SK-N-SH (cell line): ENCODE results near the gene SAMM50. TPM values are rescaled to one million over a fixed set of nuclear protein-coding genes. Genes with fewer than 3 reads are reported as not detected.

Experiments
- CTCF ChIA-PET: fragments of 300-600, 350-600 bp; formaldehyde crosslinking; extraction: SDS; loops from one replicate; lab custom pipeline; 2021; lab: Yijun Ruan, JAX
- POLR2A ChIA-PET: fragments of 350-600 bp; sonication (Branson Sonifier 250); formaldehyde crosslinking; extraction: SDS; loops from one replicate; lab custom pipeline; 2020; ENCODE audit warnings: antibody characterized with exemption, inconsistent platforms; lab: Yijun Ruan, JAX
- DNase-seq: peaks from one replicate; pipeline ENCODE4 v3.0.0; 2012
- H2AFZ ChIP-seq: fragments of 200-600 bp; sonication (generic); 2 replicates; pipeline ENCODE4 v1.8.1; 2016; ENCODE audit warnings: antibody characterized with exemption, mild to moderate bottlenecking, low read depth
- H3F3A ChIP-seq: fragments of 200-600 bp; sonication (generic); replicated peaks from 2 replicates; pipeline ENCODE3; 2016; ENCODE audit warnings: antibody characterized with exemption, mild to moderate bottlenecking; ENCODE audit not compliant: insufficient read depth
- H3K27ac ChIP-seq, 2 experiments: fragments of 200-500 bp in 1 of 2; fragments of 200-600 bp in 1 of 2; sonication (Bioruptor generic) in 1 of 2; sonication (generic), shearing (Covaris generic) in 1 of 2; 2 replicates each; pipeline versions ENCODE4 v1.5.1 to v1.6.1; 2014 to 2016; ENCODE audit warnings: low read depth in 2 of 2, inconsistent platforms in 1 of 2, low read length in 1 of 2, mild to moderate bottlenecking in 1 of 2, mixed read lengths in 1 of 2
- H3K27me3 ChIP-seq: fragments of 200-600 bp; sonication (generic), shearing (Covaris generic); 2 replicates; pipeline ENCODE4 v1.6.1; 2016; ENCODE audit warnings: mixed run types; ENCODE audit not compliant: insufficient read depth
- H3K36me3 ChIP-seq, 2 experiments: fragments of 200-500 bp in 1 of 2; fragments of 200-600 bp in 1 of 2; sonication (Bioruptor generic) in 1 of 2; sonication (generic) in 1 of 2; replicated peaks in 1 of 2; 2 replicates each; pipeline versions ENCODE3 to v1.5.1; 2014 to 2016; ENCODE audit warnings: low read length in 1 of 2, mild to moderate bottlenecking in 1 of 2; ENCODE audit not compliant: insufficient read depth in 2 of 2, control insufficient read depth in 1 of 2
- H3K4me1 ChIP-seq, 2 experiments: fragments of 200-500 bp in 1 of 2; fragments of 200-600 bp in 1 of 2; sonication (Bioruptor generic) in 1 of 2; sonication (generic), shearing (Covaris generic) in 1 of 2; 2 replicates each; pipeline versions ENCODE4 v1.5.1 to v1.6.1; 2014 to 2016; ENCODE audit warnings: low read depth in 1 of 2, low read length in 1 of 2, mixed run types in 1 of 2; ENCODE audit not compliant: insufficient read depth in 2 of 2, control insufficient read depth in 1 of 2
- H3K4me2 ChIP-seq: fragments of 200-600 bp; sonication (generic), shearing (Covaris generic); 2 replicates; pipeline ENCODE4 v1.6.1; 2017; ENCODE audit warnings: mixed run types
- H3K4me3 ChIP-seq, 2 experiments: fragments of 200-500 bp in 1 of 2; fragments of 200-600 bp in 1 of 2; sonication (Bioruptor generic) in 1 of 2; sonication (generic), shearing (Covaris generic) in 1 of 2; 2 replicates each; pipeline versions ENCODE4 v1.5.1 to v1.8.1; 2014 to 2016; ENCODE audit warnings: low read depth in 2 of 2, inconsistent platforms in 1 of 2, low read length in 1 of 2, mild to moderate bottlenecking in 1 of 2, mixed read lengths in 1 of 2, moderate library complexity in 1 of 2
- H3K79me2 ChIP-seq: fragments of 200-600 bp; sonication (generic); 2 replicates; pipeline ENCODE4 v1.8.1; 2017; ENCODE audit warnings: mild to moderate bottlenecking; ENCODE audit not compliant: insufficient read depth
- H3K9ac ChIP-seq: fragments of 200-600 bp; sonication (generic); 2 replicates; pipeline ENCODE4 v1.6.1; 2017; ENCODE audit warnings: mixed run types
- H3K9me2 ChIP-seq: fragments of 200-600 bp; sonication (generic); 2 replicates; pipeline ENCODE4 v1.6.1; 2017; ENCODE audit warnings: mixed run types
- H3K9me3 ChIP-seq: fragments of 200-600 bp; sonication (generic); 2 replicates; pipeline ENCODE4 v1.6.1; 2017; ENCODE audit warnings: mixed run types, mild to moderate bottlenecking, moderate library complexity
- H4K20me1 ChIP-seq: fragments of 200-600 bp; sonication (generic); 2 replicates; pipeline ENCODE4 v1.6.1; 2017; ENCODE audit warnings: mild to moderate bottlenecking, mixed run types; ENCODE audit not compliant: insufficient read depth
- ELF1 ChIP-seq: IDR thresholded peaks from 2 replicates; pipeline ENCODE4 v1.4.0; 2012
- EP300 ChIP-seq, 2 experiments: IDR thresholded peaks; 2 replicates each; pipeline versions ENCODE4 v1.4.0 to v1.6.1; 2012; ENCODE audit warnings: borderline replicate concordance in 1 of 2, low read depth in 1 of 2, low read length in 1 of 2
- FOXJ3 ChIP-seq: sonication (generic); formaldehyde crosslinking; IDR thresholded peaks from 2 replicates; pipeline ENCODE4 v1.5.1; 2020; ENCODE audit warnings: mild to moderate bottlenecking, missing genetic modification reagents
- RFX5 ChIP-seq: IDR thresholded peaks from 2 replicates; pipeline ENCODE4 v1.6.1; 2012; ENCODE audit warnings: mild to moderate bottlenecking, improper control_type of control experiment, low read length
- RXRA ChIP-seq: IDR thresholded peaks from 2 replicates; pipeline ENCODE4 v1.4.0; 2012; ENCODE audit warnings: low read depth, mild to moderate bottlenecking, borderline replicate concordance
- YY1 ChIP-seq: IDR thresholded peaks from 2 replicates; pipeline ENCODE4 v1.4.0; 2012; ENCODE audit warnings: low read depth, mild to moderate bottlenecking
- WGBS: methylation state at CpG from one replicate; pipeline ENCODE4 v1.1.6; 2017; ENCODE audit warnings: low lambda C conversion rate; 5-methylcytosine and 5-hydroxymethylcytosine counted together
- polyA plus RNA-seq, 3 experiments: library from polyadenylated mRNA; depleted of rRNA; stranded (reverse); fragments of >200 nt; gene quantifications; 2 replicates each; pipeline ENCODE4 v1.2.3, GENCODE V29; 2012
- TF ChIP-seq, protein P1 (sequence below): IDR thresholded peaks from 2 replicates; pipeline ENCODE4 v1.4.0; 2012; ENCODE audit warnings: low read depth, borderline replicate concordance
- TF ChIP-seq, protein P2 (sequence below): IDR thresholded peaks from 2 replicates; pipeline ENCODE4 v1.4.0; 2012; ENCODE audit warnings: low read depth
- TF ChIP-seq, protein P3 (sequence below): fragments of 150-350 bp; IDR thresholded peaks from 2 replicates; pipeline ENCODE4 v1.6.1; 2017; ENCODE audit warnings: antibody characterized with exemption, low read length, low read depth, borderline replicate concordance

SAMM50 gene
- polyA plus RNA-seq, 1 of the 3 experiments (the other 2 are of a cell fraction), result 49.6 TPM

DNA sequence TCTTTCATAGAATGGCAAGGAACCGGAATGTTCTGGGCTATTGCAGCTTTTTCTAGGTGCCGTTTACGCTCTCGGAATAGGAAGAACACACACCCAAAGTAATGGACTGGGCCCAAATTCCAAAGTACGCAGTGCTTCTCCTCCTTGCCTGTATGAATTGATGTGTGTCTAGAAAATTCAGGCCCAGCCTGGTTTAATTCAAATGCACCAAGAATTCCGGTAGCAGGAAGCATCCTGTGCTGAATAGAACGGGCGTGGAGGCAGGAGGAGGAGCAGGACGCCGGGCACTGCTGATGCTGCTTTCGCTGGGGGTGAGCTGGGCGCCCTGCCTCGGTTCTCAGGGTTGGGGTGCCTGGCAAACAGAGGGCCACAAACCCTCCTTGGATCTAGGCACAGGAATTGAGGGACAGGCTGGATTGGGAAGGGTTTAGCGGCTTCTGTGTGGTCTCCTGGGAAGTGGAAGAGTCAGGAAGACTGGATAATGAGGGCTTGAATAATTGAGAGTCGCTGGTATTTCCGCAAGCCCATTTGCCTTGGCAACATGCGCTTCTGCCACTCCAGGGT lies 70.9 kb downstream of the SAMM50 start:
- TF ChIP-seq FOXJ3 (CRISPR knock-in tag) (no peak), RXRA (no peak), ELF1 (no peak)
- Histone ChIP-seq H3K9me2 (no peaks in the 10 kb centered on the region), H3K9ac (no peak overlapping the region), H3K79me2 (peaks cover 38% of the 10 kb centered on the region; the same call in 1 of the 2 replicates), H3K4me2 (no peak overlapping the region), H4K20me1 (no peaks in the 10 kb centered on the region), H3K9me3 (no peaks in the 10 kb centered on the region), H3F3A (peaks cover 14% of the 10 kb centered on the region), H2AFZ (no peak overlapping the region), H3K27me3 (no peaks in the 10 kb centered on the region), H3K4me3 (no peak overlapping the region), H3K36me3 (no peaks in the 10 kb centered on the region), H3K27ac (no peak overlapping the region), H3K4me1 (peaks cover 2 to 11% of the 10 kb centered on the region in 2 experiments; a peak in 2 of 4 replicates)
- WGBS, result 92% methylated on average over 17 of the region's 17 CpGs
- CTCF ChIA-PET, result interaction anchor here (1.4 kb wide), 1 partner anchor 33 kb away, joined by 4 read pairs; no protein-coding TSS in a partner anchor
- DNase-seq, result no peak
- POLR2A ChIA-PET, result no interaction called here

DNA sequence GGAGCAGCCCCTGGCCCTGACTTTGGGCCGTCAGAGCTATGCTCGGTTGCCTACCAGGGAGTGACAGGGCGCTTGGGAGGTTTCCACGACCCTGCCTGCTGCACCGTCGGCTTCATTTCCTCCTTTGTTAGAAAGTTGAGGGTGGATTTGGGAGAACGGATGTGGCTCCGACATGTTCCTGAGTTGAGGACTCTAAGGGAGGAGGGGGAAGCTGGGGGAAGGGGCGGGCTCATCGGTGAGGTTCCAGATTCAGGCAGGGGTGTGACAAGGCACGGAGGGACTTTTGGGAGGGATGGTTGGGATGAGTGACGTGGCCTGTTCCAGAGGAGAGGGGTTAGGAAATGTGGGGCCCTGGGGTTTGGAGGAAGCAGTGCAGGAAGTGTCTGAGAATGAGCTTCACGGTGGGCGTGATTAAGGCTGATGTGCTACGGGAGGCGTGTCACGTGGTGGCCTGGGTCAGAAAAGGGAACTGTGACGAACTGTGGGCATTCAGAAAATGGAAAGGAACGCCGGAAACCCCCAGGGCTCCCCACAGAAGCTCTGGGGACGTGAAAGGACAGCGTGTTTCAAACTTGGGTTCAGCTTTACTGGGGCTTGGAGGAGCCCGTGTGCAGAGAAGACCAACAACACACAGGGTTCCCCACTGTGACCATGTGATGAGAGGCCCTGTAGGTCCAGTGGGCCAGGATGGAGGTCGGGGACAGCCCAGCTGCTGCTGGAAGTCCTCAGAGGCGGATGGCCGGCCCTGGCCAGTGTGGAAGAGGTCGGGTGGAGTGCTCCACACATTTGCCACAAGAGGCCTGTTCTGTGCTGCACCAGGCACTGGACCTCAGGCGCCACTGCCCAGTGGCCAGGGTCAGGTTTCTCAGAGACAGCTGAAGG lies 71.6 kb downstream of the SAMM50 start:
- Histone ChIP-seq H3K9me3 (no peaks in the 10 kb centered on the region), H3K4me2 (no peak overlapping the region), H3K4me1 (peaks cover 0 to 11% of the 10 kb centered on the region in 2 experiments; a peak in 1 of 4 replicates), H3K27me3 (no peaks in the 10 kb centered on the region), H3K9ac (no peak overlapping the region), H3F3A (peaks cover 8% of the 10 kb centered on the region), H4K20me1 (no peaks in the 10 kb centered on the region), H2AFZ (no peak overlapping the region), H3K79me2 (peaks cover 38% of the 10 kb centered on the region; the same call in 1 of the 2 replicates), H3K9me2 (no peaks in the 10 kb centered on the region), H3K27ac (no peak overlapping the region), H3K36me3 (no peaks in the 10 kb centered on the region), H3K4me3 (no peak overlapping the region)
- no peak for DNase-seq
- CTCF ChIA-PET, result interaction anchor here (1.2 to 1.4 kb wide), 2 partner anchors 33 to 34 kb away, joined by 4 read pairs; no protein-coding TSS in a partner anchor
- POLR2A ChIA-PET, result no interaction called here
- WGBS, result 96% methylated on average over 27 of the region's 28 CpGs
- no peak for TF ChIP-seq ELF1
- TF ChIP-seq, protein P1, sequence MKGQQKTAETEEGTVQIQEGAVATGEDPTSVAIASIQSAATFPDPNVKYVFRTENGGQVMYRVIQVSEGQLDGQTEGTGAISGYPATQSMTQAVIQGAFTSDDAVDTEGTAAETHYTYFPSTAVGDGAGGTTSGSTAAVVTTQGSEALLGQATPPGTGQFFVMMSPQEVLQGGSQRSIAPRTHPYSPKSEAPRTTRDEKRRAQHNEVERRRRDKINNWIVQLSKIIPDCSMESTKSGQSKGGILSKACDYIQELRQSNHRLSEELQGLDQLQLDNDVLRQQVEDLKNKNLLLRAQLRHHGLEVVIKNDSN, result no peak
- no peak for TF ChIP-seq EP300 (IDR thresholded peaks at IDR 0.05; ENCODE audit: borderline replicate concordance in 1 of 2, low read depth in 1 of 2, low read length in 1 of 2)
- TF ChIP-seq, protein P2, sequence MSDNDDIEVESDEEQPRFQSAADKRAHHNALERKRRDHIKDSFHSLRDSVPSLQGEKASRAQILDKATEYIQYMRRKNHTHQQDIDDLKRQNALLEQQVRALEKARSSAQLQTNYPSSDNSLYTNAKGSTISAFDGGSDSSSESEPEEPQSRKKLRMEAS, result no peak
- no peak for TF ChIP-seq YY1
- TF ChIP-seq RFX5, result no peak
- TF ChIP-seq, protein P3, sequence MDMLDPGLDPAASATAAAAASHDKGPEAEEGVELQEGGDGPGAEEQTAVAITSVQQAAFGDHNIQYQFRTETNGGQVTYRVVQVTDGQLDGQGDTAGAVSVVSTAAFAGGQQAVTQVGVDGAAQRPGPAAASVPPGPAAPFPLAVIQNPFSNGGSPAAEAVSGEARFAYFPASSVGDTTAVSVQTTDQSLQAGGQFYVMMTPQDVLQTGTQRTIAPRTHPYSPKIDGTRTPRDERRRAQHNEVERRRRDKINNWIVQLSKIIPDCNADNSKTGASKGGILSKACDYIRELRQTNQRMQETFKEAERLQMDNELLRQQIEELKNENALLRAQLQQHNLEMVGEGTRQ, result no peak
